GM19452 (cell line): ENCODE measurements around the gene SLC4A4.

ENCODE experiments used
- ATAC-seq: cut with Tn5 transposase; IDR thresholded peaks from one replicate; pipeline ENCODE4 v1.9.1; 2021; ENCODE audit not compliant: unreplicated experiment

SLC4A4 gene

DNA sequence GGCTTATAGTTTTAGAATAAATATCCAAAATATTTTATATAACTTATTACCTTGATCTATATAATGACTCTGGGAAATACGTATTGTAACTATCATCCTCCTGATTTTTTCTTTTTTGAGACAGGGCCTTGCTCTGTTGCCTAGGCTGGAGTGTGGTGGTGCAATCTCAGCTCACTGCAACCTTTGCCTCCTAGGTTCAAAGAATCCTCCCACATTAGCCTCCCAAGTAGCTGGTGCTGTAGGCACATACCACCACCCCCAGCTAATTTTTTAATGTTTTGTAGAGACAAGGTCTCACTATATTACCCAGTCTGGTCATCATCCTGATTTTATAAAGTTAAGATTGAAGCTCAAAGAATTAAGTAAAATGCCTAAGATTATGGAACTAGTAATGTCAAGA, 193.6 kb downstream of the SLC4A4 start:
- ATAC-seq = no peak

DNA sequence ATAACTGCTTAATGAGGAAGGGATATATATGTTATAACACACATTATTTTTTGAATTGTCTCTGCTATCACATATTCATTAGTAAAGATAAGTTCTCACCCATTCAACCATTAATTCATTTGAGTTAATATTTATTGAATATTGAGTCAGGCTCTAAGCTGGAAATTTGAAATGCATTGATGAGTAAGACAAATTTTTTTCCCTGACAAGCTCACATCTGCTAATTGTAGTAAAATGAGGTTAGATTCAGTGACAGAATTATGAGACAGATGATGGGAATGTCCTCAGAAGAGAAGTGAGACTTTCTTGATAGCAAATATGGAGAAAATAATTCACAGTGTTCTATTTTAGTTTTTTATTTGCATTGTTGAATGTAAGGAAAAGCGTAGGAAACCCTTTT, 194.3 kb downstream of the SLC4A4 start:
- ATAC-seq = no peak

DNA sequence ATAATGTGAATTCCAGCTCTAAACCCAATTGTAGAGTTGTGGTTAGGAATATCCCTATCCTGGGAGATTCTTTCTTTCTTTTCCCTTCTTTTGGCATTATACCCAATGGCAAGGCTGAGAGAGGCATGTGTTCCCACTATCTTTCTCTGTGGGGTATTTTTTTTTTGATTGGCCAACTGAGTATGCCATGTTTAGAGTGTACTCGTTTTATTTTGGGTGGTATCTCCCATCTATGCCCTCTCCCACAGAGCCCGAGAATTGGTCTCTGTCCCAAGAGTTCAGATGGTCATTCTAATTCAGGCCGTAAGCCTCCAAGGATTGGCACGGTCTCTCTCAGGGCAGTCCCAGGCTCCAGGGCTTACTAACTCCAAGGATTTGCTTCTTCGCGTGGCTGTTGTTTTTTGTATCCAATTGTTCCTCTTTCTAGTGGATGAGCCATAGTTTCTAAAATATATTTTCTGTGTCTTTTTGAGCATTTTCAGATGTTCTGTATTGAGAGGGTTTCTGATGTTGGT, 198.8 kb downstream of the SLC4A4 start:
- no peak for ATAC-seq

DNA sequence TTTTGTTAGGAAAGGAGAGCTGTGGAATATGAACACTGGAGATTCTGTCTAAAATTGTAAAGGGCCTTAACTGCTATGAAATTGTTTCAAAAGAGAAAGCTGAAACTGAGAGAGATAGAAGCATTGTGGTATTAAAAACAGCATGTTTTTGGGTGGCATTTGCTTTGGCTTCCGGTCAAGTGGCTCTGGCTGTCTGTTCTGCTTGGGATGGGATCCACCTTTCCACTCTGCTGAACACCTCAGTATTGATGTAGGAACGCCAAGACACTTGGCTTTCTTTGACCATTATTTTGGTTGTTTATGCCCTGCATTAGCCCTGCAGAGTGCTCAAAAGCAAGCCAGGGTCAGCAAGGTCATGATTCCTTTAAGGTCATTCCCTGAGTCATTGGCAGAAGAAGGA, 199.7 kb downstream of the SLC4A4 start:
- no peak for ATAC-seq

DNA sequence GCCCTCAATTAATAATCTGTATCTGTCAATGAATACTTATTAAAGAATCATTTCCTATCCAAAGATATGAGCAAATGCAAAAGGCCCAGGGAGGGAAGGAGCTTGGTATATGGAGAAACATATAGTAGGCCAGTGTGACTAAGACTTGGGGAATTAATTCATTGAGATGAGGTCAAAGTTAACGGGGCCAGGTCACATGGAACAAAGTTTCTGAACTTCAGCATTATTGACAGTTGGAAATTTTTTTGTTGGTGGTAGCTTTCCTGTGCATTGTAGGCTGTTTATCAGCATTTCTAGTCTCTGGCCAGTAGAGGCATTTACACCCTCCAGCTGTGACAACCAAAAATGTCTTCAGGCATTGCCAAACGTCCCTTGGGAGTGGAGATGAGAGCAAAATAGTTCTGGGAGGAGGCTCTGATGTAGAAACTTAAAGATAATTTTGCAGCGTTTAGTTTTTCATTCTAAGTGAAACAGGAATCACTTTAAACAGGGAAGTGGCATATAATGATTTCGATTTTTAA, 202.0 kb downstream of the SLC4A4 start:
- ATAC-seq = no peak

DNA sequence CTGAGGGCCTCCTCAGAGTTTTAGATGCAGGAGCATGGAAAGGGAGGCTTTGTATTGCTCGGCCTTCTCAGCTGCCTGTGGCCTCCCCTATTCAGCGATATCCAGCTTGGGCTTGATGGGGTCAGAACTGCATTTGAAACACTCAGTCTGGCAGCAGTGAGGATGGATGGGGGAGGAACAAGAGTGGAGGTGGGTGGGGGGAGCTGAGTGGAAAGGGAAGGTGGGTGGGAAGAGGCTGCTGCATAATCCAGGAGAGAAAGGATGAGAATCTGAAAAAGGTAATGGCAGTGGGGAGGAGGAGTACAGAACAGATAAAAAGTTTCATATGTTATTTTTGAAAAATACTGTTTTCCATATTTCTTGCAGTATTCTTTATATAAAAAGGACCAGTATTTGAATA, 202.7 kb downstream of the SLC4A4 start:
- ATAC-seq = no peak

DNA sequence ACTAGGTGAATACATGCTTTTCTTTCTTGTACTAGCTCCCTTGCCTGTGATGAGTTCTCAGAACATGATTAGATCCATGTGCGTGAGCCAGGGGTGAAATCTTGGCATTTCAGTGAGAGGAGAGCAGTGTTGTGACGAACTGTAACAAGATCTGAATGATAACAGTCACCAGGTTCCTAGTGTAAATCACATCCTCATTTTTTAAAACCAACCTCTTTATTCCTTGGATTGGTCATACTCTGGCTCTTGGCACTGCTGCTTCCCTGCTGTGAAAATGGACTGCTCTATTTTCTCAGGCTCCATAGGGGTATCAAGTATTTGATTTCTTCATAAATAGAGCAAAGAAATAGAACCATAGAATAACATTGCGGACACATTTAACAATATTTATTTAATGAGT, 206.3 kb downstream of the SLC4A4 start:
- no peak for ATAC-seq

DNA sequence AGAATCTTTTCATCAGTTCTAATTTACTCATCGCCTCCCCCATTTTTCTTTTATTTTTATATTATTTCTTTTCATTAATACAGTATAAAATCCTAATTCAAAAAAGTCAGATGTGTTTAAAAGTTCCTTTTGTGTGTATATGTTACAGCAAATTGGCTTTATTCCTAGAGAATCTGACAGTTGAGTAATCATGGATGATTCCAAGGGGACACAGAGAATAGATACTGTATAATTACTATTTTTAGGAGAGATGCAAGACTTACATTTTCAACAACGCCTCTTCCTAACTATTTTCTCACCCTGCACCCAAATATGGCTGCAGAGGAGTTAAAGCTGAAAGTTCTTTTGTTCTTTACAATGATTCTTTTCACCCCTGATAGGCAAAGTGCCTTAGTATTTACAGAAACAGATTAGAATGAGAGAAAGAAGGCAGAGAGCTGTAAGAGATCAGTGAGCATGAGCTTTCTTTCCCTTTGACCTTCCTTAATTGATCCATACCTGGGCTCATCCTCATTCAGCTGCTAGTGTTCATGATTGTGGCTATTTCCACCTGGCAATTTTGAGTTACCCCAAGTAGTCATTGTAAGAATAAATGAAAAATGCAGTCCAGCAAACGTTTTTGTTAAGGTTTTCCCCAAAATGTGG, 210.8 kb downstream of the SLC4A4 start:
- no peak for ATAC-seq

DNA sequence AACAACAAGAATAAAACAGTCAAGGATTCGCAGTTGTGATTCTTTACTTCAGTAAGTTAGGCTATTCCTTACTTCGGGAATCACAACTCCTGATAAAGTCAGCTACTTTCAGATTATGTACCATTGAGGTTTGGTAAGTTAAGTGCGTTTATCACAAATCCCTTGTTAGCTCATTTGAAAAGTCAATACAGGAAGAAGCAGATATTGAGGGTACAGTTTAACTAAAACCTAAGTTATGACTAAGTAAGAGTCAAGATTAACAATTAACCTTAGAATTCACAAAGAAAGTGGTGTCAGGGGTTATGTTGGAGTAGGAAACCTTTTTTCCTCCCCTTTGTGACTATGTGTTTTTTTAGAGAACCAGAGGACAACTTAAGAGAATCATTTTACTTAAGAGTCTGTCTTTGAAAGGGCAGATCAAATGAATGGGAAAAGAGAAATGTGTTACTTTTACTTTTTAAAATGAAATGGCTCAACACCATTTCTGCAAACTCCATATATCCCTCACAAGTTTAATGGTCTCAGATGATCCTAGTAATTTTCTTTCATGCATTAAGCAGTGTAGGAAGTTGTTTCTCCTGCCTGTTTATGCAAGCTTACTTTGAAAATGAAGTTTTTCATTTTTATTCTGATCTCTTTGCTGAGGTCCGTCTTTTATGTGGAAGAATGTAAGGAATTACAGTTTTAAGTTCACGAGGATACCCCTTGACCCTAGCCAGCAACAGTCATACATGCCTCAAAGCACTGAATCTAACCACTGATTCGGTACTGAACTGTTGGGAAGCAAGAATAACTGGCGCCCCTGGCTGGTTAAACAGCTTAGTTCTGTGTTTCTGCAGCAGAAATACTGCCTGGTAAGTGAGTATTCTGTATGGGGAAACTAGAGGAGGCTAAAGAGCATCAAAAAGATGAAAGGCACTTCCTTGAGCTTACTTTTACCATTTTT, 211.7 kb downstream of the SLC4A4 start:
- peak; percentile 64 for ATAC-seq

DNA sequence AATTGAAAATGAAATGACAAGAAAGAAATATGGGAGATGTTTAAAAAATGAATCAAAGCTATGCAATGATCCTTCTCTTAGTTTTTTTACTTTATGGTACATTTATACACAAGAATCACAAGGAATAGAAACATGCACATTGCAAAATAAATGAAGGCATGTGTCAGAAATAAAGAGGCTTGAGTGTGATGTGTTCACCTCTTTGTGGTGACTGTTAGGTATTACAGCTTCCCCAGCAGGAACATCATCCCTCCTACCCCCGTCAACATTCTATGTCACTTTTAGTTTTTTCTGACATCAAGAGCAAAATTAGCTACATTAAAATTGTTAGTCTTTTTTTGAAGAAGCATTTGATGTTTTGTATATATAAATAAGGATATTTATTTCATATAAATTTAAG, 214.8 kb downstream of the SLC4A4 start:
- no peak for ATAC-seq

DNA sequence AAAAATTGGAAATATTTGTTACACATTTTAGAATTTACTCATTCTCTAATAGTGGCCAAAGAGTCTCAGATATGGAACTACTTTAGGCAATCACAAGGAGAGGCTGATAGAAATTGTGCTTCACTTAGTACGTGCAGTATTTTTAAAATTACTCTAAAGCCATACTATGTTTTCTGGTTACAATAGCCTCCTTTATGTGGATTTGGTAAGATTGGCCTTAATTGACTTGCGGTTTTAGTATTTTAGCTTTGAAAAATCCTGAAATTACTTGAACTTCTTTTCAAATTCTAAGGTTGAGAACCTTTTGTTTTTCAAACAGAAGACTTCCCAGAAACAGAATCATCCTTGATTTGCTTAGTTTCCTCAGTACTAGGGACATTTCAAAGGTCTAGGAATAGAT, 215.2 kb downstream of the SLC4A4 start:
- ATAC-seq = no peak

DNA sequence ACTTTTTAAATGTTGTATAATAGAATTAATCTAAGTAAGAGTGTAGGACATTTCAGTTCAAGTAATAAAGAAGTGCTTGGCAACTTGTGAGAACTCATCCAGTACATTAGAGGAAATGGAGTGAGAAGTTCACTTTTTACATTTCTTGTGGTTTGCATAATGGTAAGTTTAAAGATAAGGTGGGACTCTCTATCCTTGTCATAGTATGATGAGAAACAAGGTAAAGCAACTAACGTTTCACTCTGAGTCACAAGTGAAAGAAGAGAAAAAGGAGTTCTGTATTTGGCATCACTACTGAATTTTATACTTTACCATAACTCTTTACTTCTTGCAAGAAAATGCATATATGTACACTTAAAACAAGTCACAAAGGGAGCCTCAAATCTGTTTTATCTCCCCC, 219.4 kb downstream of the SLC4A4 start:
- peak; percentile 86 for ATAC-seq

DNA sequence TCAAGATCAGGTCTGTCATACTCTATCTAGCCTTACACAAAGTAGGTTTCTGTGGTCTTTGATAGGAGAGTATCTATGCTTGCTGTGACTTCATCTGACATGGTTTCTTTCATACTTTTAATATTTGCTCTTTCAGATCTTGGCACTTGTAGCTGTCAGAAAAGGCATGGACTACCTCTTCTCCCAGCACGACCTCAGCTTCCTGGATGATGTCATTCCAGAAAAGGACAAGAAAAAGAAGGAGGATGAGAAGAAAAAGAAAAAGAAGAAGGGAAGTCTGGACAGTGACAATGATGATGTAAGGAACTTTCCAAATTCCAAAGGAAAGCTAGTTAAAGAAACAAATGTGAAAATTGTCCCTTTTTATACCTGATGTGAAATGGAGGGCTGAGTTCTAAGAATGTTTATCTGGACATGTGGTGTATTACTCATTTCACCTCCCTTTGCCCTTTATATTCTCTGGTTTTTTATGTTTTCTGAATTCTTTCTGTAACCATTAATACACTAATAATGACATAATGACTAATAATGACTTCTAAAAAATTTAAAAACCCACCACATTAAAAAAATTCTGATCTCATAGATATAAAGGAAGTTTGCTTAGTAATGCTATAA, 221.2 kb downstream of the SLC4A4 start:
- no peak for ATAC-seq

DNA sequence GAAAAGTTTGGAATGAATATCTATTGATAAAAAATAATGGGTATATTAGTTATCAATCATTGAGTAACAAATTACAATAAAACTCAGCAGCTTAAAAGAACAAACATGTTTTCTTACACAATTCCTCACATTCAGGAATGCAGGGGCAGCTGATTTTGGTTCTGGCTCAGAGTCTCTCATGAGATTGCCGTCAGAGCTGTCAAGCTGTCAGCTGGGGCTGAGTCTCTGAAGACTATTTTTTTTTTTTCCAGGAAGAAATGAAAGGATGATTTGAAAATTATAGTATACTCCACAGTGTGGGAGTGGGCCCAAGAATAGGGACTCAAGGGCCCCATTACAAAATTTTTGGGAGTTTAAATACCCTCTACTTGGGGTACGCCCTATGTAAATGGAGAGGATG, 226.0 kb downstream of the SLC4A4 start:
- no peak for ATAC-seq

DNA sequence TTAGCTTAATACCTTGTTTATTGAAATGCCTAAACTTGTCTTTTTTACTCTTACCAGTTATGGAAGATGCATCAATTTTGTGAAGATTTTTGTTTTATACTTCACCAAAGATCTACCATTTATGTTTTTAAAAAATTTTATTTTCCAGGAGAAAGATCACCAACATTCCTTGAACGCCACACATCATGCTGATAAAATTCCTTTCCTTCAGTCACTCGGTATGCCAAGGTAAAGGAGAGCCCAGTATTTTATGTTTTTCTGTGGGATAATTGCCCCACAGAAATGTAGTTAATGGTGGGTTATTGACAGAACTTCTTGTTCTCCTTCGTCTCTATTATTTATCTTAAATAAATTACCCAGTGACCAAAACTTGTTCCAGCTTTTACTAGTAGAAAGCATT, 228.0 kb downstream of the SLC4A4 start:
- ATAC-seq = no peak

DNA sequence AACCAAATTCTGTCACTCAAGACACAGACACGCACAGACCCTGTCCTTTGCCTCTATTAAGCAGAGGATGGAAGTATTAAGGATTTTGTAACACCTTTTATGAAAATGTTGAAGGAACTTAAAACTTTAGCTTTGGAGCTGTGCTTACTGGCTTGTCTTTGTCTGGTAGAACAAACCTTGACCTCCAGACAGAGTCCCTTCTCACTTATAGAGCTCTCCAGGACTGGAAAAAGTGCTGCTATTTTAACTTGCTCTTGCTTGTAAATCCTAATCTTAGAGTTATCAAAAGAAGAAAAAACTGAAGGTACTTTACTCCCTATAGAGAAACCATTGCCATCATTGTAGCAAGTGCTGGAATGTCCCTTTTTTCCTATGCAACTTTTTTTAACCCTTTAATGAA, 229.3 kb downstream of the SLC4A4 start:
- ATAC-seq = no peak

DNA sequence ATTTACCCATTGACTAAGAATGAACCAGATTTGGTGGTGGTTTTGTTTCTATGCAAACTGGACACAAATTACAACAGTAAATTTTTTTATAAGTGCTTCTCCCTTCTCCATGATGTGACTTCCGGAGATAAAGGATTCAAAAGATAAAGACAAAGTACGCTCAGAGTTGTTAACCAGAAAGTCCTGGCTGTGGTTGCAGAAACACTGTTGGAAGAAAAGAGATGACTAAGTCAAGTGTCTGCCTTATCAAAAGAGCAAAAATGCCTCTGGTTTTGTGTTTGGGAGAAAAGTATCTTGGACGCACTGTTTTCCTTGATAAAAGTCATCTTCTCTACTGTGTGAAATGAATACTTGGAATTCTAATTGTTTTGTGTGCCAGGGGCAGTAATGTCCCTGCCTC, 231.7 kb downstream of the SLC4A4 start:
- ATAC-seq = no peak

DNA sequence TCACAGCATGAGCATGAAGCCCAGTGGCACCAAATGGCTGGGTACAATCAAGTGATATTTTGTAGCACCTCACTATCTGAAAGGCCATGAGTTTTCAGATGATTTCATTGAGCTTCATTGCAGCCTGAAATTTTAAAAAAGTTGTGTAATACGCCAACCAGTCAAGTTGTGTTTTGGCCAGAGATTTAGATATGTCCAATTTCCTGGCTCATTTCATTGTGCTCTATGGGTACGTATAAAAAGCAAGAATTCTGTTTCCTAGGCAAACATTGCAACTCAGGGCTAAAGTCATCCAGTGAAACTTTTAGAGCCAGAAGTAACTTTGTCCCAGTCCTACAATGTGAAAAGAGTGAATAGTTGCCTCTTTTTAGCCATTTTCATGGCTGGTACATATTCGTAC, 232.5 kb downstream of the SLC4A4 start:
- no peak for ATAC-seq

DNA sequence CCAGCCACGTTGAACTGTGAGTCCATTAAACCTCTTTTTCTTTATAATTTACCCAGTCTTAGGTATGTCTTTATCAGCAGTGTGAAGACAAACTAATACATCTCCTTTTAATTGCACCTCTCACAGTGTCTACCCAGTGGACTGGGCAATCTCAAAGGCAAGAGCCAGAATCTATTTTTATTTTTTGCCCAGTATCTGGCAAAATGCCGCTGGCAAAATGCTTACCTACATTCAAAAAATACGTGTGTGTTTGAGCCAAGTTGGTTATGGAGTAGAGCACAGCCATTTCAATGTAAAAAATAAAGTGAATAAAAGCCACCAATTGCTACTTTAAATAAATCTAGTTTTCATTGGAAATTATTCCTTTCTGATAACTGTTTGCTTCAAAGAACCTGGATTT, 245.2 kb downstream of the SLC4A4 start:
- ATAC-seq = no peak

DNA sequence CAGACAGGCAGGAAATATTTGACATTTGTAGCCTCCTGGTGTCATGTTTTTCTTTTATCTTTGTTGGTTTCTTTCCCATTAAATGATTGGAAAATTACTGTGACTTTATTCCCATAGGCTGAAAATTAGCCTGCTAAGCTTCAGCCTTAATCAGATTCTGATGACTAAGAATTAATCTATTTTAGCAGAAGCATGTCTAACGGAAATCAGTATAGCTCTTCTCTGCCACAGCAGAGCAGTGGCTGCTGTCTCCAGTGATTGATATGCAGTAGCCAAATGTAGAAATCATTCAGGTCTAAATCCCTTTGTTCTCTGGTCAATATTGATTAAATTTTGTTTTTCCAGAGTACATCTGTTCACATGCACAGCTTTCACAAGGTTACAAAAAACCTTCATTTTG, 245.8 kb downstream of the SLC4A4 start:
- ATAC-seq = no peak

DNA sequence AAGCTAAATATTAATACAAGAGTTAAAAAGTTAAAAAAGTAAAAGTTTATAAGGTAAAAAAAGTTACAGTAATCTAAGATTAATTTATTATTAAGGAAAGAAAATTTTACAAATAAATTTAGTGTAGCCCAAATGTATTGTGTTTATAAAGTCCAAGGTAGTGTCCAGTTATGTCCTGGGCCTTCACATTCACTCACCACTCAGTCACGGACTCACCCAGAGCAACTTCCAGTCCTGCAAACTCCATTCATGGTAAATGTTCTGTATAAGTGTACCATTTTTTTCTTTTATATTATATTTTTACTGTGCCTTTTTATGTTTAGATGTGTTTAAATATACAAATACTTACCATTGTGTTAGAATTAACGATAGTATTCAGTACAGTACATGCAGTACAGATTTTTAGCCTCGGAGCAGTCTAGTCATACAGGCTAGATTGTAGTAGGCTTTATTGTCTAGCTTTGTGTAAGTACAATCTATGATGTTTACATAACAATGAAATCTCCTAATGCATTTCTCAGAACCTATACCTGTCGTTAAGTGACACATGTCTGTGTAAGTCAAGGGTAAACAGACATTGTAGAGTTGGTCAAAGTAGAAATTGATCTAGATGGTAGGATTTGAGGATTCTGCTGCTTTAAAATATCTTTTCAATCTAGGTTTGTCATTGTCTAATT, 247.4 kb downstream of the SLC4A4 start:
- no peak for ATAC-seq
